ENCODE results near the gene RPS6KA2. TPM values are rescaled to one million over a fixed set of nuclear protein-coding genes. Genes with fewer than 3 reads are reported as not detected.

The RPS6KA2 gene
- polyA plus RNA-seq, 1 donor (not counting 4 experiments of a cell fraction or from before 2014, with no cell fraction given): 8.2 TPM

DNA sequence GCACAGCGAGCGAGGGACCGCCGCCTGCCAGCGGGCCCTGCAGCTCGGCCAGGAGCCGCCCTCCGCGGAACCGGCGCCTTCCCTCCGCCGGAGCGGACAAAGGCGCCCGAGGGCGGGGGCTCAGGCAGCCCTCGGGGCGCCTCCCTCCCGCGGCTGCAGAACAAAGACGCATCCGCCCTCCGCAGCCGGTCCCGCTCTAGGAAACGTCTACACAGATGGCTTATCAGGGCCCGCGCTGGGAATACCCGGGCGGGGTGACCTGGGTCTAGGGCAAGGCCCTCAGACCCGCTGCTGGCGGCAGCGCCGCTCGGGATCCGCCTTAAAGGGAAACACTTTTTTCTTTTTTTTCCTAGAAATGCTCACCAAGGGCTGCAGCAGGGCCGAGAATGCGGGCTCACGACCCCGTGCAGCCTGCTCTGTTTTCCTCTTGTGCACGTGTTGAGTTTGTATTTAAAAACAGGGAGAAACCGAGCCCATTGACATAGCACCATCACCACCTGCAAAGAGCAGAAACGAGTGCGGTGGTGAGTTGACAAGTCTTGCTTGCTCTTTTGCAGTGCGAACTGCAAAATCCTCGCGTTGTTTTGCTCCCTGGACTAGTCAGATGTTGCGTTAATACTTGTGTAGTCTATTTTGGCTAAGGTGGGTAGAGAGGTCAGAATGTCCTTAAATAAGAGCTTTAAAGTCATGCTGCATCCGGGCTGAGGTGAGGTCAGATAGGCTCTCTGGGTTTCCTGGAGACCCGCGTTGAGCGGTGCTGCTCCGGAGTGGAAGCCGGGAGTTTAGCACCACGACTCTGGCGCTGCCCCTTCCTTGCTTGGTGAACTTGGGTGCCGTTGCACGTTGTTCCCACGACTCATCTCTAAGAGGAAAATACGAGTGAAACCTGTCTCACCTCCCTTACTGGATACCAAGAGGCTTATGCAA lies 1.1 kb upstream of the RPS6KA2 start:
- TF ChIP-seq CTCF (optimal IDR thresholded peaks at IDR 0.05 in 1 of 3, IDR thresholded peaks at IDR 0.05 in 1 of 3, conservative IDR thresholded peaks at IDR 0.05 in 1 of 3; ENCODE audit: extremely low read depth in 1 of 3, insufficient read depth in 2 of 3, low read length in 3 of 3): no peak
- TF ChIP-seq EZH2 (IDR thresholded peaks at IDR 0.05; ENCODE audit: low read length): no peak
- peak overlapping the region; percentile 95 for H3K4me2 ChIP-seq (ENCODE audit: control insufficient read depth, extremely low read depth, insufficient read depth, low read depth, low read length)
- peak overlapping the region; percentile 42 for H3K27ac ChIP-seq (ENCODE audit: control insufficient read depth, insufficient read depth, low read length)
- H3K4me1 ChIP-seq (ENCODE audit: control insufficient read depth, extremely low read depth, insufficient read depth, low read length): peaks cover 22% of the 10 kb centered on the region
- H3K27me3 ChIP-seq (ENCODE audit: control insufficient read depth, extremely low read depth, insufficient read depth, low read length): peaks cover 5% of the 10 kb centered on the region
- H3K9me3 ChIP-seq (ENCODE audit: control insufficient read depth, low read depth, low read length): no peaks in the 10 kb centered on the region
- FAIRE-seq (peak; percentile 73), DNase-seq (ENCODE audit: low read depth, low spot score) (no peak)
- H3K79me2 ChIP-seq (ENCODE audit: control insufficient read depth, insufficient read depth, low read length): no peaks in the 10 kb centered on the region
- H2AFZ ChIP-seq (ENCODE audit: control insufficient read depth, low read length): peak overlapping the region; percentile 87
- H4K20me1 ChIP-seq (ENCODE audit: control insufficient read depth, extremely low read depth, insufficient read depth, low read length): no peaks in the 10 kb centered on the region
- peak overlapping the region; percentile 71 for H3K9ac ChIP-seq (ENCODE audit: control insufficient read depth, extremely low read depth, insufficient read depth, low read length)
- peak overlapping the region; percentile 44 to 82 (median 77) for H3K4me3 ChIP-seq (ENCODE audit: control insufficient read depth in 2 of 3, extremely low read depth in 1 of 3, insufficient read depth in 2 of 3, low read depth in 1 of 3, low read length in 3 of 3)
- dilution Hi-C loops (cut with MboI; ENCODE audit: extremely low pct_ligation_motif_present, low sequenced_read_pairs): no loop called here
- H3K9me1 ChIP-seq (ENCODE audit: control insufficient read depth, extremely low read depth, insufficient read depth, low read length): no peaks in the 10 kb centered on the region
- no peaks in the 10 kb centered on the region for H3K36me3 ChIP-seq (ENCODE audit: control insufficient read depth in 2 of 2, extremely low read depth in 1 of 2, insufficient read depth in 2 of 2, low read length in 2 of 2)

- Histone ChIP-seq H3K4me2 (ENCODE audit: control insufficient read depth, extremely low read depth, insufficient read depth, low read depth, low read length) (peak overlapping the region; percentile 77), H3K9me3 (ENCODE audit: control insufficient read depth, low read depth, low read length) (no peaks in the 10 kb centered on the region), H2AFZ (ENCODE audit: control insufficient read depth, low read length) (peak overlapping the region; percentile 78), H3K27ac (ENCODE audit: control insufficient read depth, insufficient read depth, low read length) (peak overlapping the region; percentile 47), H3K36me3 (ENCODE audit: control insufficient read depth in 2 of 2, extremely low read depth in 1 of 2, insufficient read depth in 2 of 2, low read length in 2 of 2) (no peaks in the 10 kb centered on the region), H3K9ac (ENCODE audit: control insufficient read depth, extremely low read depth, insufficient read depth, low read length) (peak overlapping the region; percentile 73), H3K27me3 (ENCODE audit: control insufficient read depth, extremely low read depth, insufficient read depth, low read length) (peaks cover 5% of the 10 kb centered on the region), H4K20me1 (ENCODE audit: control insufficient read depth, extremely low read depth, insufficient read depth, low read length) (no peaks in the 10 kb centered on the region), H3K9me1 (ENCODE audit: control insufficient read depth, extremely low read depth, insufficient read depth, low read length) (no peaks in the 10 kb centered on the region), H3K79me2 (ENCODE audit: control insufficient read depth, insufficient read depth, low read length) (no peaks in the 10 kb centered on the region), H3K4me1 (ENCODE audit: control insufficient read depth, extremely low read depth, insufficient read depth, low read length) (peaks cover 29% of the 10 kb centered on the region), H3K4me3 (ENCODE audit: control insufficient read depth in 2 of 3, extremely low read depth in 1 of 3, insufficient read depth in 2 of 3, low read depth in 1 of 3, low read length in 3 of 3) (peak overlapping the region; percentile 67 to 90 (median 79))
- peak; percentile 36 for FAIRE-seq
- dilution Hi-C loops (cut with MboI; ENCODE audit: extremely low pct_ligation_motif_present, low sequenced_read_pairs): no loop called here
- DNase-seq (ENCODE audit: low read depth, low spot score): no peak
- no peak for TF ChIP-seq EZH2 (IDR thresholded peaks at IDR 0.05; ENCODE audit: low read length)
- no peak for TF ChIP-seq CTCF (optimal IDR thresholded peaks at IDR 0.05 in 1 of 3, IDR thresholded peaks at IDR 0.05 in 1 of 3, conservative IDR thresholded peaks at IDR 0.05 in 1 of 3; ENCODE audit: extremely low read depth in 1 of 3, insufficient read depth in 2 of 3, low read length in 3 of 3)
Observed at GRCh38 chr6:166626177-166627032, 646 bp downstream of the RPS6KA2 start.
